Activated gamma-delta T cell treated with anti-CD3 and anti-CD28 coated beads, Interleukin-2, amount 50 U/mL, for 16 hours (primary cell): Measurements from ENCODE around the gene OSCP1.
"Not testable (repeated sequence)": the region's sequence is repeated elsewhere in the genome, so short reads cannot be mapped to it uniquely, and the experiment has no call there.

ENCODE experiments used
- DNase-seq: peaks from one replicate; pipeline ENCODE4 v3.0.0-alpha.2; 2020; ENCODE audit warnings: low read depth

The OSCP1 gene

GRCh38 chr1:36450270-36450918, at the start of gene OSCP1:
Gene OSCP1, minus strand, starts transcription at chr1:36450451. Its CDS starts 82 bp downstream, at chr1:36450369.
- peak; percentile 80 for DNase-seq

GRCh38 chr1:36497207-36497606, 47.0 kb upstream of the OSCP1 start:
- no peak for DNase-seq

GRCh38 chr1:36494971-36495370, 44.7 kb upstream of the OSCP1 start:
- no peak for DNase-seq

GRCh38 chr1:36493524-36493923, 43.3 kb upstream of the OSCP1 start:
- no peak for DNase-seq

- DNase-seq, result no peak
Observed at GRCh38 chr1:36492491-36492890, 42.2 kb upstream of the OSCP1 start.

- not testable (repeated sequence) for DNase-seq
Observed at GRCh38 chr1:36489258-36490051, 39.2 kb upstream of the OSCP1 start.

GRCh38 chr1:36487906-36488305, 37.7 kb upstream of the OSCP1 start:
- DNase-seq, result no peak

- not testable (repeated sequence) for DNase-seq
Observed at GRCh38 chr1:36487336-36487725, 37.1 kb upstream of the OSCP1 start.

GRCh38 chr1:36486439-36487335, 36.4 kb upstream of the OSCP1 start:
- no peak for DNase-seq

GRCh38 chr1:36486093-36486438, 35.8 kb upstream of the OSCP1 start:
- DNase-seq, result no peak

- no peak for DNase-seq
Observed at GRCh38 chr1:36484099-36484498, 33.8 kb upstream of the OSCP1 start.

GRCh38 chr1:36482724-36483388, 32.6 kb upstream of the OSCP1 start, which contains the start of gene CSF3R:
Gene CSF3R, minus strand, starts transcription at chr1:36482913. Its CDS starts 3,417 bp downstream, at chr1:36479496.
- DNase-seq, result no peak

- no peak for DNase-seq
Observed at GRCh38 chr1:36481771-36482723, 31.8 kb upstream of the OSCP1 start.

- DNase-seq, result no peak
Observed at GRCh38 chr1:36481091-36481490, 30.8 kb upstream of the OSCP1 start.

- DNase-seq, result no peak
Observed at GRCh38 chr1:36480161-36480560, 29.9 kb upstream of the OSCP1 start.

- no peak for DNase-seq
Observed at GRCh38 chr1:36479505-36480051, 29.3 kb upstream of the OSCP1 start.

GRCh38 chr1:36477615-36478014, 27.4 kb upstream of the OSCP1 start:
- not testable (repeated sequence) for DNase-seq

GRCh38 chr1:36476945-36477344, 26.7 kb upstream of the OSCP1 start:
- no peak for DNase-seq

- DNase-seq, result no peak
Observed at GRCh38 chr1:36475910-36476604, 25.8 kb upstream of the OSCP1 start.

GRCh38 chr1:36475341-36475740, 25.1 kb upstream of the OSCP1 start:
- no peak for DNase-seq
